ES-I3 (cell line): Measurements from ENCODE around the gene TFF1.

Source experiments
- H3K36me3 ChIP-seq: 2 replicates; pipeline ENCODE4 v1.6.1; 2013; ENCODE audit warnings: mild to moderate bottlenecking, low read length, control low read depth, moderate library complexity; ENCODE audit not compliant: insufficient read depth
- H3K4me1 ChIP-seq: 2 replicates; pipeline ENCODE4 v1.6.1; 2013; ENCODE audit warnings: mild to moderate bottlenecking, control low read depth, low read length; ENCODE audit not compliant: insufficient read depth
- H3K9ac ChIP-seq: 2 replicates; pipeline ENCODE4 v1.6.1; 2013; ENCODE audit warnings: low read depth, mild to moderate bottlenecking, low read length, moderate library complexity
- H3K9me3 ChIP-seq: 2 replicates; pipeline ENCODE4 v1.6.1; 2013; ENCODE audit warnings: mild to moderate bottlenecking, low read length, moderate library complexity; ENCODE audit not compliant: control insufficient read depth, insufficient read depth

The TFF1 gene

GRCh38 chr21:42312626-42313104 lies 53.7 kb downstream of the TFF1 start:
- Histone ChIP-seq H3K9me3 (no peaks in the 10 kb centered on the region), H3K36me3 (no peaks in the 10 kb centered on the region), H3K4me1 (peaks cover 19% of the 10 kb centered on the region), H3K9ac (no peak overlapping the region)
